IMR-90 (cell line): ENCODE results near the gene FAM227B. TPM values are rescaled to one million over a fixed set of nuclear protein-coding genes. Genes with fewer than 3 reads are reported as not detected.

ENCODE experiments used
- ATAC-seq: fragments of 200-7000 bp; cut with Tn5 transposase; 2 replicates; pipeline ENCODE4 v1.9.1; 2020; ENCODE audit warnings: low read depth, mild to moderate bottlenecking, moderate library complexity
- BruUV-seq: library from RNA; stranded (reverse); fragments of 400-500 nt; replicated peaks from 2 replicates; lab custom pipeline; 2021; lab: Mats Ljungman, UMichigan
- CTCF ChIA-PET: fragments of 300-600 bp; formaldehyde crosslinking; extraction: SDS; loops from one replicate; lab custom pipeline; 2021; ENCODE audit warnings: antibody characterized with exemption; lab: Yijun Ruan, JAX
- POLR2A ChIA-PET: fragments of 300-600 bp; sonication (Branson Sonifier 250); formaldehyde crosslinking; loops from one replicate; lab custom pipeline; 2022; ENCODE audit warnings: antibody characterized with exemption; ENCODE audit not compliant: unreplicated experiment; lab: Charles Lee
- DNase-seq: peaks from one replicate; pipeline ENCODE4 v3.0.0; 2013
- H2AFZ ChIP-seq: replicated peaks from 2 replicates; pipeline ENCODE3; 2013; ENCODE audit warnings: low read length, mild to moderate bottlenecking; ENCODE audit not compliant: poor library complexity
- H2AK5ac ChIP-seq: 2 replicates; pipeline ENCODE4 v1.6.1; 2013; ENCODE audit warnings: low read depth, low read length, inconsistent platforms
- H2AK9ac ChIP-seq: replicated peaks from 2 replicates; pipeline ENCODE3; 2013; ENCODE audit warnings: mild to moderate bottlenecking, low read depth, low read length, moderate library complexity; ENCODE audit not compliant: poor library complexity
- H2BK120ac ChIP-seq: 2 replicates; pipeline ENCODE4 v1.6.1; 2013; ENCODE audit warnings: low read depth, low read length, inconsistent platforms
- H2BK15ac ChIP-seq: 3 replicates; pipeline ENCODE4 v1.6.1; 2013; ENCODE audit warnings: low read depth, low read length, inconsistent platforms
- H2BK20ac ChIP-seq: 2 replicates; pipeline ENCODE4 v1.6.1; 2013; ENCODE audit warnings: low read depth, mild to moderate bottlenecking, inconsistent platforms, low read length, moderate library complexity
- H2BK5ac ChIP-seq: 2 replicates; pipeline ENCODE4 v1.6.1; 2013; ENCODE audit warnings: mild to moderate bottlenecking, low read depth, low read length, inconsistent platforms; ENCODE audit not compliant: poor library complexity, severe bottlenecking
- H3K14ac ChIP-seq: replicated peaks from 2 replicates; pipeline ENCODE4 v1.6.1; 2013; ENCODE audit warnings: low read depth, low read length, inconsistent platforms
- H3K18ac ChIP-seq: 2 replicates; pipeline ENCODE4 v1.6.1; 2013; ENCODE audit warnings: low read depth, low read length, control low read depth
- H3K23ac ChIP-seq: 2 replicates; pipeline ENCODE4 v1.6.1; 2013; ENCODE audit warnings: low read depth, low read length, inconsistent platforms
- H3K27ac ChIP-seq: 2 replicates; pipeline ENCODE4 v1.5.1; 2013; ENCODE audit warnings: mild to moderate bottlenecking, control low read depth, low read length; ENCODE audit not compliant: insufficient read depth
- H3K27me3 ChIP-seq: 2 replicates; pipeline ENCODE4 v1.6.1; 2013; ENCODE audit warnings: low read length; ENCODE audit not compliant: control insufficient read depth, insufficient read depth
- H3K36me3 ChIP-seq: 2 replicates; pipeline ENCODE4 v1.6.1; 2013; ENCODE audit warnings: low read length, mixed read lengths; ENCODE audit not compliant: control insufficient read depth, insufficient read depth
- H3K4ac ChIP-seq: 2 replicates; pipeline ENCODE4 v1.6.1; 2013; ENCODE audit warnings: low read depth, low read length, inconsistent platforms
- H3K4me1 ChIP-seq: 2 replicates; pipeline ENCODE4 v1.6.1; 2013; ENCODE audit warnings: low read length, mixed read lengths; ENCODE audit not compliant: control insufficient read depth, insufficient read depth
- H3K4me2 ChIP-seq: 2 replicates; pipeline ENCODE4 v1.6.1; 2013; ENCODE audit warnings: low read depth, mild to moderate bottlenecking, control low read depth, low read length, moderate library complexity
- H3K4me3 ChIP-seq: 2 replicates; pipeline ENCODE4 v1.5.1; 2013; ENCODE audit warnings: low read depth, mild to moderate bottlenecking, control low read depth, low read length, moderate library complexity; ENCODE audit not compliant: insufficient read depth
- H3K56ac ChIP-seq: 2 replicates; pipeline ENCODE4 v1.6.1; 2013; ENCODE audit warnings: low read length, inconsistent platforms; ENCODE audit not compliant: insufficient read depth; ENCODE audit errors: extremely low read depth
- H3K79me1 ChIP-seq, 2 experiments: 2 replicates each; pipeline ENCODE4 v1.6.1; 2013; ENCODE audit warnings: low read length in 2 of 2, inconsistent platforms in 1 of 2, low read depth in 1 of 2
- H3K9ac ChIP-seq: 2 replicates; pipeline ENCODE4 v1.6.1; 2013; ENCODE audit warnings: low read depth, low read length, control low read depth
- H3K9me1 ChIP-seq: 2 replicates; pipeline ENCODE4 v1.6.1; 2013; ENCODE audit warnings: low read length, inconsistent platforms; ENCODE audit not compliant: insufficient read depth
- H3K9me3 ChIP-seq: 2 replicates; pipeline ENCODE4 v1.6.1; 2013; ENCODE audit warnings: low read length; ENCODE audit not compliant: control insufficient read depth, insufficient read depth
- H4K20me1 ChIP-seq: 2 replicates; pipeline ENCODE4 v1.6.1; 2013; ENCODE audit warnings: low read length, inconsistent platforms; ENCODE audit not compliant: insufficient read depth
- H4K5ac ChIP-seq: 2 replicates; pipeline ENCODE4 v1.6.1; 2013; ENCODE audit warnings: mild to moderate bottlenecking, low read depth, low read length, control low read depth
- H4K8ac ChIP-seq, 2 experiments: 2 replicates each; pipeline ENCODE4 v1.6.1; 2013; ENCODE audit warnings: low read depth in 2 of 2, low read length in 2 of 2, control low read depth in 1 of 2, inconsistent platforms in 1 of 2
- H4K91ac ChIP-seq: 2 replicates; pipeline ENCODE4 v1.6.1; 2013; ENCODE audit warnings: low read depth, low read length, inconsistent platforms; ENCODE audit not compliant: insufficient read depth
- POLR2A ChIP-seq: IDR thresholded peaks from 2 replicates; pipeline ENCODE4 v1.6.1; 2012; ENCODE audit warnings: mild to moderate bottlenecking, low read depth, low read length
- SMC3 ChIP-seq: fragments of 150-350 bp; IDR thresholded peaks from 2 replicates; pipeline ENCODE4 v1.6.1; 2016; ENCODE audit warnings: low read depth, mild to moderate bottlenecking, antibody characterized with exemption, low read length, moderate library complexity
- dilution Hi-C: fragments of 300-500 bp; cut with HindIII; formaldehyde crosslinking; loops from one replicate; pipeline ENCODE4 v1.14.3; 2018; ENCODE audit warnings: low sequenced_read_pairs; ENCODE audit not compliant: unreplicated experiment
- in situ Hi-C: fragments of 300-500 bp; cut with MboI; formaldehyde crosslinking; loops from 3 replicates; pipeline ENCODE4 v1.14.3; 2019; ENCODE audit warnings: low sequenced_read_pairs, inconsistent platforms, mixed read lengths
- intact Hi-C: fragments of 100-400 bp; cut with micrococcal nuclease; formaldehyde crosslinking; loops from 2 replicates; pipeline ENCODE4 v1.10.0; 2022
- polyA plus RNA-seq, 3 experiments: library from polyadenylated mRNA; depleted of rRNA; stranded (reverse); fragments of >200 nt; gene quantifications; 2 replicates each; pipeline ENCODE4 v1.2.3, GENCODE V29; 2012; ENCODE audit warnings: low replicate concordance in 1 of 3
- total RNA-seq: library from RNA; depleted of rRNA; stranded (reverse); fragments of >200 nt; gene quantifications from 2 replicates; pipeline ENCODE4 v1.2.3, GENCODE V29; 2012

FAM227B gene
- total and polyA plus RNA-seq, 2 of the 4 experiments (the other 2 are of a cell fraction) = 1.8 to 3.0 TPM

- Histone ChIP-seq H3K9ac (no peak overlapping the region), H4K20me1 (no peaks in the 10 kb centered on the region), H4K8ac (peak overlapping the region in 1 of 2 experiments; percentile 12; a peak in 1 of 4 replicates), H2BK15ac (0 out of 3 replicates have a peak overlapping the region, but pooled peaks have one; percentile 20), H3K4me1 (no peaks in the 10 kb centered on the region; the same call in 1 of the 2 replicates), H3K56ac (no peak overlapping the region), H3K4me2 (no peak overlapping the region), H3K9me1 (no peaks in the 10 kb centered on the region), H3K14ac (no peak overlapping the region; the same call in 1 of the 2 replicates), H3K9me3 (peaks cover 8% of the 10 kb centered on the region), H2BK5ac (no peak overlapping the region), H3K18ac (peak overlapping the region; percentile 3; the same call in 1 of the 2 replicates), H3K36me3 (no peaks in the 10 kb centered on the region), H3K4ac (peak overlapping the region; percentile 60; the same call in 1 of the 2 replicates), H2AFZ (no peak overlapping the region), H3K27ac (no peak overlapping the region), H2AK5ac (peak overlapping the region; percentile 75; the same call in 1 of the 2 replicates), H3K79me1 (no peaks in the 10 kb centered on the region), H3K27me3 (no peaks in the 10 kb centered on the region), H3K4me3 (no peak overlapping the region), H2BK20ac (peak overlapping the region; percentile 87; the same call in 1 of the 2 replicates), H4K91ac (no peak overlapping the region), H4K5ac (no peak overlapping the region), H3K23ac (0 out of 2 replicates have a peak overlapping the region, but pooled peaks have one; percentile 31), H2AK9ac (peak overlapping the region; percentile 60), H2BK120ac (no peak overlapping the region; the same call in 1 of the 2 replicates)
- ChIA-PET CTCF (no interaction called here), POLR2A (no interaction called here)
- intact Hi-C loops (no loop called here), in situ Hi-C loops (loop anchor here (25.0 kb wide), 1 partner anchor 369 kb away; no protein-coding TSS in a partner anchor), dilution Hi-C loops (no loop called here)
- DNase-seq (peak; percentile 5), ATAC-seq (no peak)
- BruUV-seq = no TSS peak
- TF ChIP-seq SMC3 (peak; percentile 16; the same call in 1 of the 2 replicates), POLR2A (no peak)
These were observed 14.0 kb downstream of the FAM227B start for GRCh38 chr15:49606594-49606993.
